Activated T-helper 2 cell treated with anti-CD3 and anti-CD28 coated beads, Interferon-gamma antibody, Interleukin-2, Interleukin-4, amounts not matched to agents 10 μg/mL and 5 μg/mL and 100 μg/mL, durations not matched to agents 14 hours and 24 hours and 36 hours (primary cell): ENCODE data around the gene GALK2. TPM values are rescaled to one million over a fixed set of nuclear protein-coding genes. Genes with fewer than 3 reads are reported as not detected.
A peak's percentile ranks its signal among the peaks of the same experiment; 100 is the strongest.

Source experiments
- DNase-seq: peaks from one replicate; pipeline ENCODE4 v3.0.0; 2021; ENCODE audit warnings: low spot score
- H3K27ac Mint-ChIP-seq: one replicate; pipeline ENCODE4 v1.8.0; 2021; ENCODE audit warnings: mixed read lengths
- H3K27me3 Mint-ChIP-seq: one replicate; pipeline ENCODE4 v1.8.0; 2021; ENCODE audit warnings: low read depth, mixed read lengths
- H3K36me3 Mint-ChIP-seq: one replicate; pipeline ENCODE4 v1.8.0; 2021; ENCODE audit warnings: low read depth, mixed read lengths
- H3K4me1 Mint-ChIP-seq: one replicate; pipeline ENCODE4 v1.8.0; 2021; ENCODE audit warnings: low read depth, mixed read lengths
- H3K4me3 Mint-ChIP-seq: one replicate; pipeline ENCODE4 v1.8.0; 2021; ENCODE audit warnings: low read depth, mild to moderate bottlenecking, moderate library complexity, mixed read lengths
- H3K9me3 Mint-ChIP-seq: one replicate; pipeline ENCODE4 v1.8.0; 2021; ENCODE audit warnings: mixed read lengths
- intact Hi-C: fragments of 100-400 bp; cut with micrococcal nuclease; formaldehyde crosslinking; loops from one replicate; pipeline ENCODE4 v1.15.1; 2023
- total RNA-seq: library from RNA; stranded (reverse); gene quantifications from 2 replicates; pipeline ENCODE4 v1.2.3, GENCODE V29; 2022

Gene GALK2
- total RNA-seq: 29.8 and 33.3 TPM in 2 replicates

DNA sequence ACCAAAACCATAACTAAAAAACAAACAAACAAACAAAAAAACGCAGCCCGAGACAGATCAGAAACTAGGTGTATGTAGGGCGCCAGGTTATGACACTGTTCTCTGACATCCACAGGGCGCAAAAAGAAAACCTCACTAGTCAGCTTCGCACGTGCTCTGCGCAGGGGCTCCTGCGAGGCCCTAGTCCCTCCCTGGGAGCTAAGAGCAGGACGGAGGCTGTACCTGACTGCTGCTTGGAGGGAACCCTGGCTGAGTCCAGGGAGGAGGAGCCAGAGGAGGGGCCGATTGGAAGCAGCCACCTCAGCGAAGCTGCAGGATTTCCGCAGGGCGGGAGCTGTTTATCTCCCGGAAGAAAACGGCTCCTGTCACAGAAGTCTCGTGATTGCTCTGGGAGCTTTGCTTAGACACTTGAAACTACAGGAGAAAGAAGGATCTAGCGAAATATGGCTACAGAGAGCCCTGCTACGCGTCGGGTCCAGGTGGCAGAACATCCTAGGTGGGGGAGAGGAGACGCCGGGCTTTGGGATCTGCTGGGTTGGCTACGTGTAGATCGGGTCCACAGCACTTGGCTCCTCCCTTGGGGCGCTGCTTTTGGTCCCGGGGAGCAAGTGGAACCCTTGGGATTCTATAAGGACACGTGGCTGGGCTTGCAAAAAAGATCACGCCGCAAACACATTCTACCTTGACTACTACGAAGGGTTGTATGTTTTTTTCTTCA, at the start of gene GALK2:
GALK2 (plus strand) TSS at position 368 of the 718 bp plus-strand sequence; CDS start at position 444, 76 bp downstream.
- Mint-ChIP-seq H3K27ac (peak within 1 kb of the TSS; percentile 94), H3K4me3 (peak within 1 kb of the TSS; percentile 96), H3K36me3 (peaks cover 10% of the 10 kb centered on the region), H3K4me1 (peaks cover 26% of the 10 kb centered on the region), H3K27me3 (no peaks in the 10 kb centered on the region), H3K9me3 (no peaks in the 10 kb centered on the region)
- DNase-seq: peak; percentile 82
- intact Hi-C loops: loop anchor here (1.0 kb wide), 1 partner anchor 15 kb away; the partner anchor contains the start of gene COPS2

DNA sequence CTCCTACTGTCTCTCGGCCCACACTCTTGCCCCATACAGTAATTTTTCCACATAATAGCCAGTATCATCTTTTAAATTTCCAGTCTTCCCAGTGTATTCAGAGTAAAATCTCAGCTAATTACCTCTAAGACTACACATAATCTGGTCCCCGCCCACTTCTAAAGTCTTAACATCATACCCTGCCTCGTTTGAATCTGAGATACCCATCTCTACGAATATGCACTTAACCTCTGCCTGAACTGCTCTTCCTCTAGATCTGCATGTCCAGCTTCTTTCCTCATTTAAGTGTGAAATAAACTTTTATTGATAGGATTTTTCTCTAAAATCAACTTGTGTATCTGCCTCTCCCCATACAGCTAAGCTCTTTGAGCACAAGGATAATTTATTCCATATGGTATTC, 49.2 kb upstream of the GALK2 start:
- no peaks in the 10 kb centered on the region for H3K27me3 Mint-ChIP-seq
- H3K27ac Mint-ChIP-seq: no peak overlapping the region
- peaks cover 23% of the 10 kb centered on the region for H3K36me3 Mint-ChIP-seq
- intact Hi-C loops: no loop called here
- DNase-seq: no peak
- no peaks in the 10 kb centered on the region for H3K9me3 Mint-ChIP-seq
- H3K4me1 Mint-ChIP-seq: no peaks in the 10 kb centered on the region
- H3K4me3 Mint-ChIP-seq: no peak overlapping the region

DNA sequence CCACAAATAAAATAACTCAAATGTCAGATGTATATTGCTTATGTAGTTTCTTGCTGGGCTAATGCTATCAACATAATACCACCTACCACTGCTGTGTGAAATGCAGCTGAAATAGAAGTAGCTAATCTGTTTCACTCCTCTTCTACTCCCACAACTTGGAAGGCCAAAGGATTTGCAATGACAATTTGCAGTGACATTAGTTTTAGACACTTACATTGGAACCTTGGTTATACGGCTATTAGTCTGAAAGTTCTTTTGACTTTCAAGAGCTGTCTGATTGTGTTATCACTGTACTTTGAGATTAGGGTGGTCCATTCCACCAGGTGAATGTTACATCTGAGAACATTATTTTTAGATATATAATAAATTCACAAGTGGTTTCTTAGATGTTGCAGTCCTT, 48.1 kb upstream of the GALK2 start:
- Mint-ChIP-seq H3K27ac (no peak overlapping the region), H3K9me3 (no peaks in the 10 kb centered on the region), H3K36me3 (peaks cover 16% of the 10 kb centered on the region)

DNA sequence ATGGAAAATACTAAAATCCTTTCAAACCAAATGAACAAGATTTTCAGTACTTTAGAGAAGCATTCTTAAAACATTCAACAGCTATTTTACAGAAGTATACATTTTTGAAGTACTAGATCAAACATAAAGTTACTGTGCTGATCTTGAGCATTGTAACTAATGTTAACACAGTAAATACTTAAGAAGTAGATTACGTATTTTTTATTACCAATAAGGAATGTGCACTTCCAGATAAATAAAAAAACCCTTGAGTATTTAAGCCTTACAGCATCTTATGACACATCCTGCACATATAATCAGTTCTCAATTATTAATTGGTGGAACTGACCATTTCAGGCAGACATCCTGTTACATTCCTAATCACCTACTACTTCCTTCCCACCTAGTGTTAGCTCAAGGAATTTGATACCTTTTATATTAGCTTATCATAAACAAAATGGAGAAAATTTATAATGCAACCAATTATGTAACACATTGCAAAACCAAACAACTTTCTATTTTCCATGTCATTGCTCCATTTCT, 47.4 kb upstream of the GALK2 start:
- no peak for DNase-seq
- Mint-ChIP-seq H3K4me1 (no peaks in the 10 kb centered on the region), H3K9me3 (no peaks in the 10 kb centered on the region), H3K27me3 (no peaks in the 10 kb centered on the region), H3K27ac (no peak overlapping the region), H3K36me3 (peaks cover 20% of the 10 kb centered on the region), H3K4me3 (no peak overlapping the region)
- intact Hi-C loops: no loop called here

More for the DNA sequence above, 48.1 kb upstream of the GALK2 start:
- Mint-ChIP-seq H3K4me3 (no peak overlapping the region), H3K27me3 (no peaks in the 10 kb centered on the region), H3K4me1 (no peaks in the 10 kb centered on the region)
- intact Hi-C loops: no loop called here
- DNase-seq: no peak

DNA sequence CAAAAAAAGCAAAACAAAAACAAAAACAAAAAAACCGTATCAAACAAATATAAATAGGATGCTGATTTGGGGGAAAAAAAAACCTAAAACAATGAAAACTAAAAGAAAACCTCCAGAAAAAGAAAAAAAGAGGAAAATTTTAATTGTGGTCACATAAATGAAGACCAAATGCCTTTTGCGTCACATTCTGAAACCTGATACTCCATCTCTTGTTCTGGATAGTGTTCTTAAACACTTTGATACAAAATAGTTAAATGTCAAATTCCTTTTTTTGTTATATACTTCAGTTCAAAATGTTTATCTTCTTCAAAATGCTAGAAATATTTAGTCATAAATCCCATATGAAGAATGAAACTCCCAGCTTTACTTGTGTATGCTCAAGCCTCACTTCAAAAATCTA, 45.7 kb upstream of the GALK2 start:
- H3K9me3 Mint-ChIP-seq: no peaks in the 10 kb centered on the region
- DNase-seq: no peak
- intact Hi-C loops: no loop called here
- peaks cover 31% of the 10 kb centered on the region for H3K36me3 Mint-ChIP-seq
- H3K4me3 Mint-ChIP-seq: no peak overlapping the region
- no peaks in the 10 kb centered on the region for H3K27me3 Mint-ChIP-seq
- no peak overlapping the region for H3K27ac Mint-ChIP-seq
- no peaks in the 10 kb centered on the region for H3K4me1 Mint-ChIP-seq

DNA sequence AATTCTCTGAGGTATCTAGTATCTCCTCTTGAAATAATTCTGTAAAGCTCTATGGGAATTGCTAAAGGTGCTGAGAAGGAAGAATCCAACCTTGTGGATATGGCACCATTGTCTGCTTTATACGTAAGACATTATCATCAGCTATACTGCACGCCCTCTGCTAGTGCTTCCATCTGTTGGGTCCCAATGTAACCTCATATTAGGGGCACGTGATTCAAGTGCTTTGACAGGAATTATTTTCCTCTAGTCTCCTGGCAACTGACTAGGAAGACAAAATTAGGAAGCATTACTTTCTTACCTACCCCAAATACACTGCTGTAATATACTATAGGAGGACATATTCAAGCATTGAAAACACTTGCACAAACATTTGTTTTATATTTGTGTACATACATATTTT, 38.6 kb upstream of the GALK2 start:
- peaks cover 20% of the 10 kb centered on the region for H3K4me1 Mint-ChIP-seq
- H3K9me3 Mint-ChIP-seq: no peaks in the 10 kb centered on the region
- peaks cover 70% of the 10 kb centered on the region for H3K36me3 Mint-ChIP-seq
- no peak overlapping the region for H3K27ac Mint-ChIP-seq
- intact Hi-C loops: no loop called here
- DNase-seq: no peak
- no peaks in the 10 kb centered on the region for H3K27me3 Mint-ChIP-seq
- H3K4me3 Mint-ChIP-seq: no peak overlapping the region

DNA sequence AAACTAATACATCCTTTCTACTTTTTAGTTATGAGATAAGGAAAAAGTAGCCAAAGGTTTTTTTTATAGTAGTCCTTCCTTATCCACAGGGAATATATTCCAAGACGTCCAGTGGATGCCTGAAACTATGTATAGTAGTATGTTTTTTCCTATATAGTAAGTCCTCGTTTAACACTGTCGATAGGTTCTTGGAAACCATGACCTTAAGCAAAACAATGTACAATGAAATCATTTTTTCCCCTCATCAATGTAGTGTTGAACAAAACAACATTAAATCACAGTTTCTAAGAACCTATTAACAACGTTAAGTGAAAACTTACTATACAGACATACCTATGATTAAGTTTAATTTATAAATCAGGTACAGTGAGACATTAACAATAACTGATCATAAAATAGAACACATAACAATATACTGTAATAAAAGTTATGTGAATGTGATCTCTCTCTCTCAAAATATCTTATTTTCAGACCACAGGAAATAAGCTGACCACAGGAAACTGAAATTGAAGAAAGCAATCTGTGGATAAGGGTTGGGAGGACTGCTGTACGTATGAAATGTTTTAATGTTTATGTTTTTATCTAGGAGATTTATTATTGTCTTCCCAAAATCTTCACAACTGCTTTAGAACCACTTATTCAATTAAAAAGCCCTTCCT, 35.2 kb upstream of the GALK2 start:
- Mint-ChIP-seq H3K4me1 (peaks cover 30% of the 10 kb centered on the region), H3K36me3 (peaks cover 73% of the 10 kb centered on the region), H3K27me3 (no peaks in the 10 kb centered on the region), H3K9me3 (no peaks in the 10 kb centered on the region), H3K4me3 (no peak overlapping the region), H3K27ac (peak overlapping the region; percentile 42)
- no peak for DNase-seq
- intact Hi-C loops: no loop called here

DNA sequence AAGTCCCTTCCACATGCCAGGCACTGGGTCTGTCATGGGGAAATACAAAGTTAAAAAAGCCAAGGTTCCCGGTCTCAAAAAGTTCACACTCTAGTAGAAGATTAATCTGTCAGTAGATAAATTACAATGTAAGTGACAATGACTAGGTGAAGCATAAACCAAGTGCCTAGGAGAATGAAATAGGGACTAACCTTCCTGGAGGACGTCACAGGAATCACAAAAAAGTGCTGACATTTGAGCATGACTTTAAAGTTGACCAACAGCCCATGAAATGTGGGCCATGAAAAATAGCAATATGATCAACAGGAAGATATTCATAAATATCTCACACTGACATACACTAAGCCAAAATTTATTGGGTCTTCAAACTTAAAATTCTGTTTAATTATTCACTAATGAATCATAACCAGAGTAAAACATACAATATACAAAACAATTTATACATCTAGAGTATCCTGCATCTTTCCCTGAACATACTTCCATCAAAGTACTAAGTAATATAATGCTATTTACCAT, 34.6 kb upstream of the GALK2 start:
- Mint-ChIP-seq H3K27me3 (no peaks in the 10 kb centered on the region), H3K9me3 (no peaks in the 10 kb centered on the region), H3K4me3 (no peak overlapping the region), H3K36me3 (peaks cover 75% of the 10 kb centered on the region), H3K27ac (peak overlapping the region; percentile 42), H3K4me1 (peaks cover 30% of the 10 kb centered on the region)
- no peak for DNase-seq
- intact Hi-C loops: no loop called here

DNA sequence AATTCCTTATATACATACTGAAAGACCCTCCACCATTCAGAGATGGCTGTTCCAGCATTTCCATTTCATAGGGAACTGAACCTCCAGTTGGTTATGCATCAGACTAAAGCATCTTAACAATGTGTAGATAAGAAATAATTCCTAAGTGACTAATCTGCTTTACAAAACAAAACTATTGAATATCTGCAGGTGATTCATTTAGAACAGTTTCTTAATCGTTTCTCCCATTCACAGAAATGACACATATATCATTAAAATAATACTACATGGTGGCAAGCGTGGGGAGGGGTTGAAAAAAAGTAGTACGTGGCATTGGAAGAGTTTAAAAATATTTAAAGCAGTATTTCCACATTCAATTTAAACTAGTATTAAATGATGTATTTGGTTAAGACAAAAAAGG, 34.1 kb upstream of the GALK2 start:
- Mint-ChIP-seq H3K27me3 (no peaks in the 10 kb centered on the region), H3K27ac (peak overlapping the region; percentile 42), H3K9me3 (no peaks in the 10 kb centered on the region), H3K4me1 (peaks cover 30% of the 10 kb centered on the region), H3K36me3 (peaks cover 80% of the 10 kb centered on the region), H3K4me3 (no peak overlapping the region)
- DNase-seq: no peak
- intact Hi-C loops: no loop called here

DNA sequence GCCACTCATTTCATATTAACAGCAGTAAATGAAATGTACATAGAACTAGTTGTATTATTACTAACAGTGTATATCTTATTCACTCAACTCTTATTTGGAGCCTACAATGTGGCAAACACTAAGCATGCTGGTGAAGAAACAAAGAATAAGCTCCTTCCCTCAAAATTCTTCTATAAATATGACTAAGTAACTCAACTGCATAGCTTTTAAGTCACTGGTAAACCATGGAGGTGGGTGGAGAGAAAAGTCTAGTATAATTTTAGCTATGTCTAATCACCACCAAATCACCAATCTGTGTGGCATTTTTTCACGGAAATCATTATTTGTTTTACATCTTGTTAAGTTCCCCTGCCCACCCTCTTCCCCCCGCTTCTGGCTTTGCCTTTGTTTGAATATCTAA, 32.2 kb upstream of the GALK2 start:
- H3K36me3 Mint-ChIP-seq: peaks cover 86% of the 10 kb centered on the region
- H3K4me3 Mint-ChIP-seq: no peak overlapping the region
- no peaks in the 10 kb centered on the region for H3K9me3 Mint-ChIP-seq
- DNase-seq: no peak
- H3K27ac Mint-ChIP-seq: no peak overlapping the region
- H3K27me3 Mint-ChIP-seq: no peaks in the 10 kb centered on the region
- intact Hi-C loops: no loop called here
- peaks cover 31% of the 10 kb centered on the region for H3K4me1 Mint-ChIP-seq

DNA sequence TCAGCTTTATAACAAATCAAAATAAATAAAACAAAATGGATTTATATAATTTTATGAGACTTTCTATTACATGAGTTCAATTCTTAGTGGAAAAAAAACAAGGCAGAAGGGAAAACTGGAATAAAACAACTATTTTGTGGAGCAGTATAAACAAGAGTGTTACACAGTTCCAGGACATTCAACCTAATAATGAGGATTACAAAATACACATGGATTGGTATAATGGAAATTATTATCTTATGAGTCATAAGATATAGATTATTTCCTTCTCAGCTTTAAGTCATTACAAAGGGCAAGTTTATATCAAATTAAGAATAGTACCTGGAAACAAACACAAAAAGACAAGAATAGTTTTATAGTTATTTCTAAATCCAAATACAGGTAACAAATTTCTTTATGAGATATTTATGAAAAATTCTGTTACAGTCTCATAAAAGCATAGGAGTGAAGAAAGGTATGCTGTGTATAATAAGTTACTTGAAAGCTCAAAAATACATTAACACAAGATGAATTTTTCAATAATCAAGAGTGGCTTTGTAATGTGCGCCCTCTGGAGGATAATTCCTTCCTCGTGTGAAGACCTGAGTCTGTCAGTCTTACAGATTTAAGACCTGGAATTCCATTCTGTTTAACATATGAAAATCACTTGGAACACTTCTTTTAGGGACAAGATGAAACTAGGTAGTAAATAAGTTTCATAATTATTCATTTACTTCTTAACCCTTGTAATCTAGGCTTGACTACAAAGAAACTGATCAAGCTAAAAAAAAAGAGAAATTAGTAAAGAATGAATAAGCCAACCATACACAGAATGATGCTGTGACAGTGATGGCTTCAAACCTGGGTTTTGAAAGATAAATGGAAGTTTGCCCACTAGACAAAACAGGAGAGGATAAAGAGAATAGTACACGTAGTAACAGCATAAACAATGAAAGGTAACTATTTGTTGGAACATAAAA, 24.1 kb upstream of the GALK2 start:
- no peak for DNase-seq
- H3K9me3 Mint-ChIP-seq: no peaks in the 10 kb centered on the region
- H3K27ac Mint-ChIP-seq: no peak overlapping the region
- no peak overlapping the region for H3K4me3 Mint-ChIP-seq
- H3K27me3 Mint-ChIP-seq: no peaks in the 10 kb centered on the region
- intact Hi-C loops: loop anchor here (1.0 kb wide), 1 partner anchor 285 kb away; no protein-coding TSS in a partner anchor
- H3K4me1 Mint-ChIP-seq: peaks cover 25% of the 10 kb centered on the region
- peaks cover 47% of the 10 kb centered on the region for H3K36me3 Mint-ChIP-seq

DNA sequence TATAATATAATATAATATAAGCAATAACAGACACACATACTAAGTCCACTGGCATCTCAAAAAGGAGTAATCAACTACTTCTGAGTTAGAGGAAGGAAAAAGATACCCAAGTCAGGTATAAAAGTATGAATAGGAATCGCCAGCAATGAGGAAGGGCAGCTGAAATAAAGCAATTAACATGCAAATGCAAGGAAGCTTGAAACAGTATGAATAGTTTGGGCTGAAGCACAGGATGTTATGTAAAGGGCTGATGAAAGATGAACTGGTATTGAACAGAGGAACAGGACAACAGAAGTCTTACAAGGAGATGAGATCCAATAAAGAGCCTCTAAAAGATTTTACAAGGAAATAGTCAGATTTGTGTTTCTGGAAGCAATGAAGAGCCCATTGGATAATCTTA, 21.7 kb upstream of the GALK2 start:
- Mint-ChIP-seq H3K4me3 (no peak overlapping the region), H3K4me1 (peaks cover 29% of the 10 kb centered on the region), H3K9me3 (no peaks in the 10 kb centered on the region), H3K27me3 (no peaks in the 10 kb centered on the region), H3K36me3 (peaks cover 25% of the 10 kb centered on the region), H3K27ac (no peak overlapping the region)
- DNase-seq: no peak
- intact Hi-C loops: no loop called here
